ENCODE measurements around the gene DLX3. TPM values are rescaled to one million over a fixed set of nuclear protein-coding genes. Genes with fewer than 3 reads are reported as not detected.

Gene DLX3
- total RNA-seq, 4 donors from 2014 or later, result 12.9 to 31.8 (median 23.8) TPM

DNA sequence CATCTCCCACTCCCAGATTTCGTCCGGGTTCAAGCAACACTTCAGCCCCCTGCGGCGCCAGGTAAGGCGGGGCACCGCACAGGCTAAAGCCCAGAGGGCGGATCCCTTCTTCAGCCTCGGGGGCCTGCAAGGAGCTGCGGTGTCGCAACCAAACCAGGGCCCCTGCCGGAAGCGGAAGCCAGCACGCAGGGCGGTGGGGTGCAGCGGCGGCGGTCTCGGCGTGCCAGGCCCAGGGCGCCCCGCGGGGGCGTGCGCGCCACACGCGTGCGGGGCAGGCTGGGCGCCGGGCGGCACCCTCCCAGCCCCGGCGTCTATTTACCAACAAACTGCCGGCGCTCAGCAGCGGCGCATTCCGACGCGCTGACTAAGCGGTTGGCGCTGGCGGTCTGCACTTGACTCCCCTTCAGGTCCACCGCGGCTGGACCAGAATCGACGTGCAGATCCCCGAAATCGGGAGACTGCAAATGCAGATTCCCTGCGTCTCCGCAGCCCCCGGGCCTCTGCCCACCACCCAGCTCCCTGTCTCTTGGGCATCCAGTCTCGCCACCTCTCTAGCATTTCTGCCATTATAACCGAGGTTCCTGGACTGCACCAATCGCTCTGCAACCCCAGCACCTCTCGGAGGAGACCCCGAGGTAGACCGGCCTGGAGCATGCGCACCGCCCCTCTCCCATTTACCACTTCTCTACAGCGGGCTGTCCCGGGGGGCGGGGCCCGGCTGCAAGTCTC is 26.5 kb downstream of the DLX3 start:
- H3K4me3 ChIP-seq, result peak overlapping the region; percentile 56
- H3K27ac ChIP-seq, result peak overlapping the region; percentile 62
- H3K9me3 ChIP-seq, result no peaks in the 10 kb centered on the region
- peaks cover 44% of the 10 kb centered on the region for H3K4me1 ChIP-seq
- no peaks in the 10 kb centered on the region for H3K36me3 ChIP-seq
- TF ChIP-seq POLR2AphosphoS5 (IDR thresholded peaks at IDR 0.05) (no peak), CTCF (IDR thresholded peaks at IDR 0.05) (no peak), POLR2A (IDR thresholded peaks at IDR 0.05) (no peak), EP300 (IDR thresholded peaks at IDR 0.05) (no peak)
- no peak for DNase-seq (ENCODE audit: low spot score in 2 of 2)
- 0% methylated on average over 11 of the region's 64 CpGs for WGBS
- peaks cover 100% of the 10 kb centered on the region for H3K27me3 ChIP-seq

DNA sequence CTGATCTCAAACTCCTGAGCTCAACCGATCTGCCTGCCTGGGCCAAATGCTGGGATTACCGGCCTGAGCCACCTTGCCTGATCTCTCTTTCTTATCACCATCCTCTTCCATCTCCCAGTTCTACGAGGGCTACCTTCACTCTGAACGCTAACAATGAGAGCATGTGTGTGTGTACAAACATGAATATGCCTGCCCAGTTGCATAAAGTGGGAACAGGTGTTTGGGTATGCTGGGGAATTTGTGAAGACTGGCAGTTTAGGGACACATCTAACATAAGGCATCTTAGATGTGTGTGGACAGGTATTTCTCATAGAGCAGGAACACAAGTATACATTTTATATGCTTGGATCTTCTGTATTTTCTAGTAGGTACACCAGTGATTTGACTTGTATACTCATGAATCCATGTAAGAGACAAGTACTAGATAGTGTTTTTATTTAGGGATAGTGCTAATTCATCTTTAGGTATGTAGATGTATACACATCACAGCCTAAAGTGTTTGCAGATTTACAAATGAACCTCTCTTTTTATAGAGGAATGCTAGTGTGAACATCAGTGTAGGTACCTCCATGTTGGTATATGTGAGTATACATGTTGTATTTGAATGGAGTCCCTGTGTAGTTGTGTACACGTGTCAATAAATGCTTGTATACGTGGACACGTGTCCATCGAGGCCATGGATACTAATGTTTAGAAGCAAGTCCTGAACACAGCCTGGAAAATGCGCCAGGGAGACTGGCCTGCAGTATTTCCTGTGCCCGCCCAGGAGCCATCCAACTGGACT is 27.2 kb downstream of the DLX3 start:
- DNase-seq (ENCODE audit: low spot score in 2 of 2), result no peak
- no peaks in the 10 kb centered on the region for H3K36me3 ChIP-seq
- peak overlapping the region; percentile 56 for H3K4me3 ChIP-seq
- H3K9me3 ChIP-seq, result no peaks in the 10 kb centered on the region
- peaks cover 42% of the 10 kb centered on the region for H3K4me1 ChIP-seq
- H3K27ac ChIP-seq, result no peak overlapping the region
- TF ChIP-seq EP300 (IDR thresholded peaks at IDR 0.05) (no peak), POLR2AphosphoS5 (IDR thresholded peaks at IDR 0.05) (no peak)
- 34% methylated on average over 8 of the region's 10 CpGs for WGBS
- H3K27me3 ChIP-seq, result peaks cover 100% of the 10 kb centered on the region

DNA sequence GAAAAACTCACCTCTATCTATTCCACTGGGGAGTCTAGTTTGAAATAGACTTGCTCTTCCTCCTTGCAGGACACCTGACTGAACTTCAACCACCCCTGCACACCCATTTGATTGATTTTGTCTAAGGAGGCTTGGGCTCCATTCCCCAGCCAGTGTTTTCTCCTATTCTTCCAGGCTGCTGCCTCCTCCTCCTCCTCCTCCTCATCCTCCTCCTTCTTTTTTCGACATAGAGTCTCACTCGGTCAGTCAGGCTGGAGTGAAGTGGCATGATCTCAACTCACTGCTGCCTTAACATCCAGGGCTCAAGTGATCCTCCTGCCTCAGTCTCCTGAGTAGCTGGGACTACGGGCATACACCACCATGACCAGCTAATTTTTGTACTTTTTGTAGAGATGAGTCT is 27.8 kb downstream of the DLX3 start:
- Histone ChIP-seq H3K36me3 (no peaks in the 10 kb centered on the region), H3K4me3 (no peak overlapping the region), H3K9me3 (no peaks in the 10 kb centered on the region), H3K27me3 (peaks cover 100% of the 10 kb centered on the region), H3K4me1 (peaks cover 36% of the 10 kb centered on the region), H3K27ac (no peak overlapping the region)
- TF ChIP-seq CTCF (IDR thresholded peaks at IDR 0.05) (no peak), POLR2A (IDR thresholded peaks at IDR 0.05) (no peak), EP300 (IDR thresholded peaks at IDR 0.05) (no peak), POLR2AphosphoS5 (IDR thresholded peaks at IDR 0.05) (no peak)
- DNase-seq (ENCODE audit: low spot score in 2 of 2), result no peak
- WGBS, result 47% methylated on average over 3 of the region's 3 CpGs

- WGBS, result 58% methylated on average over 3 of the region's 3 CpGs
- no peak for DNase-seq (ENCODE audit: low spot score in 2 of 2)
- H3K4me3 ChIP-seq, result no peak overlapping the region
- TF ChIP-seq CTCF (IDR thresholded peaks at IDR 0.05) (no peak), POLR2AphosphoS5 (IDR thresholded peaks at IDR 0.05) (no peak), POLR2A (IDR thresholded peaks at IDR 0.05) (no peak), EP300 (IDR thresholded peaks at IDR 0.05) (no peak)
- H3K4me1 ChIP-seq, result peaks cover 31% of the 10 kb centered on the region
- H3K27ac ChIP-seq, result no peak overlapping the region
- H3K36me3 ChIP-seq, result no peaks in the 10 kb centered on the region
- H3K27me3 ChIP-seq, result peaks cover 100% of the 10 kb centered on the region
- no peaks in the 10 kb centered on the region for H3K9me3 ChIP-seq
Measured at GRCh38 chr17:49966767-49967166, 28.3 kb downstream of the DLX3 start.

- Histone ChIP-seq H3K27me3 (peaks cover 97% of the 10 kb centered on the region), H3K4me3 (no peak overlapping the region), H3K27ac (no peak overlapping the region), H3K9me3 (no peaks in the 10 kb centered on the region), H3K36me3 (no peaks in the 10 kb centered on the region), H3K4me1 (peaks cover 25% of the 10 kb centered on the region)
- 26% methylated on average over 16 of the region's 16 CpGs for WGBS
- TF ChIP-seq EP300 (IDR thresholded peaks at IDR 0.05), result no peak
- no peak for TF ChIP-seq POLR2AphosphoS5 (IDR thresholded peaks at IDR 0.05)
- no peak for TF ChIP-seq POLR2A (IDR thresholded peaks at IDR 0.05)
- TF ChIP-seq CTCF (IDR thresholded peaks at IDR 0.05), result no peak
- DNase-seq (ENCODE audit: low spot score in 2 of 2), result no peak
Measured at GRCh38 chr17:49965524-49965909, 29.5 kb downstream of the DLX3 start.
